Astrocyte of the cerebellum (primary cell): ENCODE measurements around the gene GAS7.

Source experiments
- DNase-seq: peaks from one replicate; pipeline ENCODE4 v3.0.0-alpha.2; 2011; ENCODE audit warnings: low read depth
- H3K4me3 ChIP-seq: 2 replicates; pipeline ENCODE4 v1.5.1; 2011; ENCODE audit warnings: mild to moderate bottlenecking, low read depth, low read length, moderate library complexity
- CTCF ChIP-seq: IDR thresholded peaks from 2 replicates; pipeline ENCODE4 v1.5.1; 2012; ENCODE audit warnings: low read length, low read depth, moderate library complexity, mild to moderate bottlenecking; ENCODE audit errors: missing control alignments
- in situ Hi-C: cut with HindIII; loops from 2 replicates; pipeline ENCODE4 v1.10.0; 2017; ENCODE audit warnings: low sequenced_read_pairs

Gene GAS7

GRCh38 chr17:9886141-9886930, 312.1 kb downstream of the GAS7 start:
- no peak for TF ChIP-seq CTCF
- in situ Hi-C loops, result no loop called here
- no peak for DNase-seq
- H3K4me3 ChIP-seq, result no peak overlapping the region

GRCh38 chr17:9883451-9883850, 315.0 kb downstream of the GAS7 start:
- TF ChIP-seq CTCF, result no peak

GRCh38 chr17:9880582-9880999, 317.8 kb downstream of the GAS7 start:
- no peak for DNase-seq
- no peak for TF ChIP-seq CTCF

More at GRCh38 chr17:9883451-9883850, 315.0 kb downstream of the GAS7 start:
- DNase-seq, result no peak
- H3K4me3 ChIP-seq, result no peak overlapping the region
- in situ Hi-C loops, result no loop called here

GRCh38 chr17:9878786-9879525, 319.4 kb downstream of the GAS7 start:
- H3K4me3 ChIP-seq, result no peak overlapping the region
- in situ Hi-C loops, result no loop called here
- DNase-seq, result peak; percentile 42
- TF ChIP-seq CTCF, result no peak

More at GRCh38 chr17:9880582-9880999, 317.8 kb downstream of the GAS7 start:
- H3K4me3 ChIP-seq, result no peak overlapping the region
- in situ Hi-C loops, result no loop called here

- no peak for DNase-seq
- in situ Hi-C loops, result no loop called here
- H3K4me3 ChIP-seq, result no peak overlapping the region
- no peak for TF ChIP-seq CTCF
Observed at GRCh38 chr17:9878356-9878755, 320.1 kb downstream of the GAS7 start.

- DNase-seq, result peak; percentile 89
- no peak for TF ChIP-seq CTCF
- no peak overlapping the region for H3K4me3 ChIP-seq
- in situ Hi-C loops, result no loop called here
Observed at GRCh38 chr17:9875441-9875840, 323.0 kb downstream of the GAS7 start.
